ENCODE data around the gene ZBTB20. TPM values are rescaled to one million over a fixed set of nuclear protein-coding genes. Genes with fewer than 3 reads are reported as not detected.

ZBTB20 gene
- total RNA-seq, 1 donor from 2014 or later: 21.4 TPM

GRCh38 chr3:115134648-115135347, 12.3 kb downstream of the ZBTB20 start:
- Histone ChIP-seq H3K9ac (ENCODE audit: low read length) (no peak overlapping the region), H3K36me3 (ENCODE audit: insufficient read depth, low read length) (no peaks in the 10 kb centered on the region), H3K4me3 (ENCODE audit: insufficient read depth, low read depth, low read length) (no peak overlapping the region), H3K27me3 (ENCODE audit: insufficient read depth, low read length) (no peaks in the 10 kb centered on the region), H3K4me1 (ENCODE audit: insufficient read depth, low read length) (no peaks in the 10 kb centered on the region), H3K27ac (ENCODE audit: low read depth, low read length) (no peak overlapping the region), H3K9me3 (ENCODE audit: insufficient read depth, low read depth, low read length) (no peaks in the 10 kb centered on the region), H2AFZ (ENCODE audit: low read depth, low read length) (no peak overlapping the region), H4K20me1 (ENCODE audit: insufficient read depth, low read length) (no peaks in the 10 kb centered on the region), H3K79me2 (ENCODE audit: insufficient read depth, low read length) (no peaks in the 10 kb centered on the region), H3K4me2 (ENCODE audit: low read length) (no peak overlapping the region)
- Mint-ChIP-seq H3K27me3 (ENCODE audit: low read depth, unreplicated experiment) (no peaks in the 10 kb centered on the region), H3K36me3 (ENCODE audit: low read depth, unreplicated experiment) (no peaks in the 10 kb centered on the region), H3K9me3 (ENCODE audit: unreplicated experiment) (no peaks in the 10 kb centered on the region), H3K4me1 (ENCODE audit: low read depth, unreplicated experiment) (peaks cover 5% of the 10 kb centered on the region), H3K4me3 (ENCODE audit: unreplicated experiment) (no peak overlapping the region), H3K27ac (ENCODE audit: unreplicated experiment) (no peak overlapping the region)
- no peak for TF ChIP-seq CTCF (IDR thresholded peaks at IDR 0.05; ENCODE audit: insufficient read depth, low read depth, low read length)
- FAIRE-seq (no peak), DNase-seq (ENCODE audit: low read depth) (no peak)

- no peak for FAIRE-seq
- no peaks in the 10 kb centered on the region for H3K36me3 ChIP-seq (ENCODE audit: insufficient read depth, low read length)
- H3K79me2 ChIP-seq (ENCODE audit: insufficient read depth, low read length): no peaks in the 10 kb centered on the region
- no peak overlapping the region for H3K4me2 ChIP-seq (ENCODE audit: low read length)
- no peak overlapping the region for H3K4me3 ChIP-seq (ENCODE audit: insufficient read depth, low read depth, low read length)
- H3K27ac Mint-ChIP-seq (ENCODE audit: unreplicated experiment): no peak overlapping the region
- no peaks in the 10 kb centered on the region for H3K27me3 Mint-ChIP-seq (ENCODE audit: low read depth, unreplicated experiment)
- no peaks in the 10 kb centered on the region for H3K27me3 ChIP-seq (ENCODE audit: insufficient read depth, low read length)
- TF ChIP-seq EZH2 (IDR thresholded peaks at IDR 0.05; ENCODE audit: insufficient read depth, low read length) (no peak), CTCF (IDR thresholded peaks at IDR 0.05; ENCODE audit: insufficient read depth, low read depth, low read length) (no peak)
- H3K4me1 ChIP-seq (ENCODE audit: insufficient read depth, low read length): no peaks in the 10 kb centered on the region
- no peaks in the 10 kb centered on the region for H3K4me1 Mint-ChIP-seq (ENCODE audit: low read depth, unreplicated experiment)
- no peak for DNase-seq (ENCODE audit: low read depth)
- no peak overlapping the region for H3K27ac ChIP-seq (ENCODE audit: low read depth, low read length)
- no peaks in the 10 kb centered on the region for H3K36me3 Mint-ChIP-seq (ENCODE audit: low read depth, unreplicated experiment)
- H4K20me1 ChIP-seq (ENCODE audit: insufficient read depth, low read length): no peaks in the 10 kb centered on the region
- no peaks in the 10 kb centered on the region for H3K9me3 Mint-ChIP-seq (ENCODE audit: unreplicated experiment)
- H2AFZ ChIP-seq (ENCODE audit: low read depth, low read length): no peak overlapping the region
- no peaks in the 10 kb centered on the region for H3K9me3 ChIP-seq (ENCODE audit: insufficient read depth, low read depth, low read length)
- no peak overlapping the region for H3K4me3 Mint-ChIP-seq (ENCODE audit: unreplicated experiment)
- H3K9ac ChIP-seq (ENCODE audit: low read length): no peak overlapping the region
These were observed 19.9 kb downstream of the ZBTB20 start for GRCh38 chr3:115127208-115127607.

GRCh38 chr3:115120597-115120996, 26.5 kb downstream of the ZBTB20 start:
- no peak overlapping the region for H3K9ac ChIP-seq (ENCODE audit: low read length)
- H4K20me1 ChIP-seq (ENCODE audit: insufficient read depth, low read length): no peaks in the 10 kb centered on the region
- H3K9me3 ChIP-seq (ENCODE audit: insufficient read depth, low read depth, low read length): no peaks in the 10 kb centered on the region
- H3K9me3 Mint-ChIP-seq (ENCODE audit: unreplicated experiment): no peaks in the 10 kb centered on the region
- no peaks in the 10 kb centered on the region for H3K4me1 Mint-ChIP-seq (ENCODE audit: low read depth, unreplicated experiment)
- H3K27me3 Mint-ChIP-seq (ENCODE audit: low read depth, unreplicated experiment): no peaks in the 10 kb centered on the region
- H3K27ac Mint-ChIP-seq (ENCODE audit: unreplicated experiment): no peak overlapping the region
- no peak overlapping the region for H3K4me3 Mint-ChIP-seq (ENCODE audit: unreplicated experiment)
- H2AFZ ChIP-seq (ENCODE audit: low read depth, low read length): no peak overlapping the region
- H3K4me3 ChIP-seq (ENCODE audit: insufficient read depth, low read depth, low read length): no peak overlapping the region
- no peaks in the 10 kb centered on the region for H3K4me1 ChIP-seq (ENCODE audit: insufficient read depth, low read length)
- H3K36me3 Mint-ChIP-seq (ENCODE audit: low read depth, unreplicated experiment): no peaks in the 10 kb centered on the region
- TF ChIP-seq EZH2 (IDR thresholded peaks at IDR 0.05; ENCODE audit: insufficient read depth, low read length): no peak
- TF ChIP-seq CTCF (IDR thresholded peaks at IDR 0.05; ENCODE audit: insufficient read depth, low read depth, low read length): no peak
- no peak overlapping the region for H3K4me2 ChIP-seq (ENCODE audit: low read length)
- FAIRE-seq (no peak), DNase-seq (ENCODE audit: low read depth) (no peak)
- no peaks in the 10 kb centered on the region for H3K27me3 ChIP-seq (ENCODE audit: insufficient read depth, low read length)
- no peak overlapping the region for H3K27ac ChIP-seq (ENCODE audit: low read depth, low read length)
- H3K36me3 ChIP-seq (ENCODE audit: insufficient read depth, low read length): no peaks in the 10 kb centered on the region
- H3K79me2 ChIP-seq (ENCODE audit: insufficient read depth, low read length): no peaks in the 10 kb centered on the region
